ENCODE results near the gene RAB8B. TPM values are rescaled to one million over a fixed set of nuclear protein-coding genes. Genes with fewer than 3 reads are reported as not detected.

RAB8B gene
- total and polyA plus RNA-seq, 10 of the 15 experiments (the other 5 are each of a cell fraction or from before 2014, with no cell fraction given): 17.8 to 104 (median 65.1) TPM

DNA sequence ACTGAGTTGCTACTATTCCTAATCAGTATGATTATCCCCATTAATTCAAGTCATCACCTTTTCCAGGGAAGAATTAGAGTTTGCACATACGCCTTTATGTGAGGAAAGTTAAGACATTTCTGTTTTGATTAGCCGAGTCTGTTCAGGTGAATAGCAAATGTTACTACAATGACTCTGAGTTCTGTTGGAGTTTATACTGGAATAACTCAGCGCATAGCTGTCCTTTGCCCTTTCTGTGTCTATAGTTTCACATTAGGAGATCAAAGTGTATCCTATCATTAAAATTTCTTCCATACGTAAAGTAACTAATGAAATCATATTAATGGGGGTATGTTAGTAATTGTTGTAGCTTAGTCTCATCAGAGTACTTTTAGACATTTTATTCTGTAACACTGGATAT, 4.9 kb downstream of the RAB8B start (continued):
- no peak for TF ChIP-seq SP1 (IDR thresholded peaks at IDR 0.05; ENCODE audit: low read depth, low read length)

DNA sequence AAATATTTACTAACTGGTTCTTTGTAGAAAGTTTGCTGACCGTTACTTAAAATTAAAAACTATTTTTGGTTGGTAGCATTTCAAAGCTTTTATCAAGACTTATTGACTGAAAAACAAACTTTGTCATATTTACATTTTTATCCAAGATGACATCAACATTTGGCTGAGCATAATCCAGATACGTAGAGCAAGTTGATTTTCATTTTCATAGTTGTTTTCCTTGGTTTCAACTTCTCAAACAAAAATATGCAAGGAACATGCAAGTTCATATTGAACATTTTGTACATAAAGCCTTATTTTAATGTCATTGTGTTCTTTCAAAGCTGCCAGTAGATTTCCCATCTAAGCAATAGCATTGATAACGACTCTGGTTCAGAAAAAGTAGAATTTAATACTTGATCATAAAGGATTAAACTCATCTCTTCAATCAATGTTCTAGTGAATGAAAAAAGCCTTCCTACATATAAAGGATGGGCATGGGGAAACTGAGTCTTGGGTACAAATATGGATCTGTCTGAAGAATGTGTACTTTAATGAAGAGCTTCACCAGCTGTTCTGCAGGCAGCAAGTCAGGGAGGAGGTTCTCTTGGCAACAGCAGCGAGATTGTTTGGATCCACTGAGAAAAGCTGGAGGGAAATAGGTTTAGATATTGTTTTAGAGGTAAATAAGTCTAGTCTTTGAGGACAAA, 5.6 kb downstream of the RAB8B start:
- H3K4me1 ChIP-seq (ENCODE audit: control insufficient read depth, insufficient read depth, low read length): peaks cover 39% of the 10 kb centered on the region
- no peak for DNase-seq (ENCODE audit: low read depth, low spot score)
- no peak for ATAC-seq
- no peak for TF ChIP-seq ZNF384 (IDR thresholded peaks at IDR 0.05; ENCODE audit: borderline replicate concordance, low read depth, low read length)
- H4K20me1 ChIP-seq (ENCODE audit: control insufficient read depth, insufficient read depth): no peaks in the 10 kb centered on the region
- H2AFZ ChIP-seq (ENCODE audit: control insufficient read depth, low read depth, low read length): no peak overlapping the region
- ChIA-PET POLR2A (interaction anchor here (0.6 to 8.6 kb wide), 10 partner anchors 9 to 45 kb away, joined by 3 to 118 read pairs (median 4); partner anchors contain the start of gene RPS27L), SMC1A (ENCODE audit: uncharacterized antibody, unreplicated experiment) (interaction anchor here (0.7 to 8.8 kb wide), 19 partner anchors 8 to 210 kb away, joined by 3 to 252 read pairs (median 4); partner anchors contain the start of genes APH1B and RPS27L), RAD21 (ENCODE audit: unreplicated experiment) (interaction anchor here (0.6 to 6.4 kb wide), 21 partner anchors 9 to 315 kb away, joined by 3 to 58 read pairs (median 5); partner anchors contain the start of gene RPS27L), CTCF (interaction anchor here (0.8 to 8.7 kb wide), 16 partner anchors 9 to 148 kb away, joined by 3 to 90 read pairs (median 4); partner anchors contain the start of gene RPS27L)
- H3K79me2 ChIP-seq (ENCODE audit: control insufficient read depth, insufficient read depth, low read length): peaks cover 98% of the 10 kb centered on the region
- H3K36me3 ChIP-seq (ENCODE audit: control insufficient read depth in 2 of 2, insufficient read depth in 2 of 2, low read length in 1 of 2): peaks cover 0 to 9% of the 10 kb centered on the region in 2 experiments; a peak in 1 of 4 replicates
- intact Hi-C loops (cut with micrococcal nuclease; ENCODE audit: unreplicated experiment): loop anchor here (2.0 to 10.0 kb wide), 3 partner anchors 16 to 310 kb away; partner anchors contain the start of gene USP3
- in situ Hi-C loops (cut with MboI): no loop called here
- no peak overlapping the region; the same call in 1 of the 2 replicates for H3K9ac ChIP-seq (ENCODE audit: control insufficient read depth, insufficient read depth, low read length)
- no peak for FAIRE-seq
- H3K4me3 ChIP-seq: peak overlapping the region; percentile 96
- no TSS peak for BruUV-seq (replicated peaks)
- H3K27me3 ChIP-seq (replicated peaks in 1 of 2; ENCODE audit: control insufficient read depth in 2 of 2, insufficient read depth in 2 of 2, low read length in 1 of 2): no peaks in the 10 kb centered on the region
- peak overlapping the region; percentile 85 for H3K4me2 ChIP-seq (ENCODE audit: control insufficient read depth, insufficient read depth)
- H3K27ac ChIP-seq (ENCODE audit: control insufficient read depth, insufficient read depth): peak overlapping the region; percentile 86
- no peaks in the 10 kb centered on the region for H3K9me3 ChIP-seq (replicated peaks; ENCODE audit: control insufficient read depth, insufficient read depth, low read length)
- WGBS (ENCODE audit: insufficient coverage, insufficient replicate concordance, low lambda C conversion rate, missing lambda C conversion rate): 58% methylated on average over 4 of the region's 4 CpGs

Data from GM12878 (cell line).